HG03442 (cell line): Measurements from ENCODE around the gene CCDC87.
"Not testable (repeated sequence)": the region's sequence is repeated elsewhere in the genome, so short reads cannot be mapped to it uniquely, and the experiment has no call there.

Source experiments
- ATAC-seq: cut with Tn5 transposase; IDR thresholded peaks from one replicate; pipeline ENCODE4 v1.9.1; 2021; ENCODE audit warnings: mild to moderate bottlenecking, moderate library complexity; ENCODE audit not compliant: unreplicated experiment

Gene CCDC87

GRCh38 chr11:66592457-66593302 is at the start of gene CCDC87, which contains the start of gene CCS:
Gene CCDC87, minus strand, starts transcription at chr11:66593063. Its CDS starts 48 bp downstream, at chr11:66593015.
Gene CCS, plus strand, starts transcription at chr11:66593185. Its CDS starts 77 bp downstream, at chr11:66593262.
- ATAC-seq = peak; percentile 90

DNA sequence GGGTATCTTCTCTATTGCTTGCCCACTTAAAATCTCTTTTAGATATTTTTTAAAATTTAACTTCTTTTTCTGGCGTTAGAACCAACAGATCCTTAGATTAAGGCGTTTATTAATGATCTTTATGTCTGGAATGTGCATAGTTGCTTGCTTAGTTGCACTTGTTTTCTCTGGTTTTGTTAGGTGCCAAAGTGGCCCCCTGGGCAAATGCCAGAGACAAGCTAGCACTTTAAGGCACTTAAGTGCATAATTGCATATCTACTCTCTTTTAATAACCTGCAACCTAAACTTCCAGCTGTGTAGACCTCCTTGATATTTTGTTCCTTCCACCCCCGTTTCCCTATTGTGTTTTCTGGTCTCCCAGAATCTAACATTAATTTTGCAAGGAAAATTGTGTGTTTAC is 49.0 kb upstream of the CCDC87 start:
- no peak for ATAC-seq

DNA sequence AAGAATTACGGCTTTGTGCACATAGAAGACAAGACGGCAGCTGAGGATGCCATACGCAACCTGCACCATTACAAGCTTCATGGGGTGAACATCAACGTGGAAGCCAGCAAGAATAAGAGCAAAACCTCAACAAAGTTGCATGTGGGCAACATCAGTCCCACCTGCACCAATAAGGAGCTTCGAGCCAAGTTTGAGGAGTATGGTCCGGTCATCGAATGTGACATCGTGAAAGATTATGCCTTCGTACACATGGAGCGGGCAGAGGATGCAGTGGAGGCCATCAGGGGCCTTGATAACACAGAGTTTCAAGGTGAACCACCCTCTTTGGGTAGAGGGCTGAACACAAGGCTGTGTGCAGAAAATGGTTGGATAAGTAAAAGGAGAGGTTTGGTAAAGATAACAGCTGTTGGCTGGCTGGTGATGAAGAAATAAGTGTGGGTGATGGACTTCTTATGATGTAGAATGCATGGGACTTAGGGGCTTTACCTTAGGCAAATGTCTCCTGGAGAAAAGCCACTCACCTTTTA is 47.0 kb upstream of the CCDC87 start:
- ATAC-seq = not testable (repeated sequence)

DNA sequence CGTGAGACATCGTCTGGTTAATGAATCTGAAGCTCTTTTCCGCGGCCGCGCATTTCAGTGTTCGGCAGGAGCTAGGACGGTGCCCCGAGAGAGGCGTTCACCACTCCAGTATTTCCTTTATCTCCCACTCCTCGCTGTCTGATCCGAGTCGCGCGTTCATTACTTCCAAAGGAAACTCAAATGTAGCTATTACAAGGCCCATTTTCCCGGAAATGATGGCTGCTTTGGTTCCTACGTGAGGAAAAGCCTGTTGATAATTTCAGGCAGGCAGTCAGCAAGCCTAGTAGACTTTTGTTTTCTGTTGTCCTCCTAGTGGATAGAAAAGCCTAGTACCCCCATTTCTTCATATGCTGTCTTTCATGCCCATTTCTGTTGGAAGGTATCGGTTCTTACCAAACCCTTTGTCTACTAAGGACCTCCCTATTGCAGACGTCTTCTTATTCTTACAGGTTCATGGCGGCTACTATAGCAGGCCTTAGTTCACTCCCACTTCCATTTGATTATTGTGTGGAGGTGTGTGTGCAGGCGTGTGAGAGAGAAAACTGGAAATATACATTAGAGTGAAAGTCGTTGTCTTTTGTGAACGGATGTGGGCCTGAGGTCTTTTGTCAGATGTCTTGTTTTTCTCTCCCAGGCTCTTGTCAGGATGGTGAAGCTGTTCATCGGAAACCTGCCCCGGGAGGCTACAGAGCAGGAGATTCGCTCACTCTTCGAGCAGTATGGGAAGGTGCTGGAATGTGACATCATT is 46.4 kb upstream of the CCDC87 start:
- ATAC-seq = no peak

DNA sequence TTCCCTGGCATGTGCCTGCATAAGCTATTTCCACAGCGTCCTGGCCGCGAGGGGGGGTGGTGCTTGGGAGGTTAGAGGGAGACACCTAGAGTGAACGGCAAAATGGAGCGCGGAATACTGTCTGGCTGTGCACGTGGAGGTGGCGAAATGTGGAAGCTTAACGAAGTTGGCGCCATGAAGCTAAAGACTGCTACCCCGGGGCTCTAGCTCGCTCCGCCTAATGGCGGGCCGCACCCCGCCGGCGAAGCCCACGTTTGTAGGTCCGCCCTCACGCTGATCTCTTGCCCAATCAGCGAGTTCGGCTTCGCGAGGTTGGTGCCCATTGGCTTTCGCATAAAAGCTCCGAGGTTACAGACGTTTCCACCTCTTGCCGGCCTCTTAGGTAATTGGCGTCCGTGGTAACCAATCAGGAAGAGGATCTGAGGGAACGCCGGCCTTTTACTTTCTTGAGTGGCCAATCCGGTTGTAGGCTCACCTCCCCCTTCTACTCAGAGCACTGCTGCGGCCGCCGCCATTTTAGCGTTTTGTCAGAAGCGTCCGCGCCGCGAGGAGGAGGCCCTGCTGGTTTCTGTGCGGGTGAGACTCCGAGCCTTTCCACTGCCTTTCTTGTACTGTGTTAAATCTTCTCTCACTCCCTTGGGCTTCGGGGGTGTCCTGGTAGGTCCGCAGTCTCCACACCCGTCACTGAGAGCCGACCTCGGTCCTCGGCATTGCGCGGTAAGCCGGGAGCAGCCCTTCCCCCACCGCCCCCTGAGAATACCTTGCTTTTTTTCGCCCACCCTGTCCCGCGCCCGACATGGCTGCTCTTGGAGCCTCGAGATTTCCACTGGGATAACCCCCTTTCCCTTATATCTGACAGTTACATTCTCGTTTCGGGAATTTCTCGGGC is 45.6 kb upstream of the CCDC87 start, which contains the start of gene RBM4:
TSS of gene RBM4 (plus strand) at position 527 of the 889 bp plus-strand sequence. CDS start 1,009 bp downstream, outside the sequence.
- peak; percentile 95 for ATAC-seq

GRCh38 chr11:66637557-66638176 is 44.8 kb upstream of the CCDC87 start:
- ATAC-seq = no peak

DNA sequence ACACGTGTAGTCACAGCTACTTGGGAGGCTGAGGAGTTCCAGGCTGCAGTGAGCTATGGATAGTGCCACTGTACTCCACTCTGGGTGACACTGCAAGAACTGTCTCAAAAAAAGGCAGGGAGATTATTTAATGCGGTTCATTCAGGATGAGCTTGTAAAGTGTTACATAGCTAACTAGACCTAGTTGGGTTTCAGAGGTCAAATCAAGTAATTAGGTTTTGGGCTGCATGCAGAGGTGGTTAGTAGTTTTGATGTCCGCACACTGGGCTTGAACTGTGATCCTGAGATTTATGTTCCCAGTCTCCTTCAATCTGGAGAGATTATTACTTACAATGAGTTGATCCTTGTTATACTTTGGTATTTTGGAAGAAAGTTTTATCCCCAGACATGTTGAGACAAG is 43.5 kb upstream of the CCDC87 start:
- no peak for ATAC-seq

GRCh38 chr11:66632952-66633351 is 40.1 kb upstream of the CCDC87 start:
- ATAC-seq = no peak

DNA sequence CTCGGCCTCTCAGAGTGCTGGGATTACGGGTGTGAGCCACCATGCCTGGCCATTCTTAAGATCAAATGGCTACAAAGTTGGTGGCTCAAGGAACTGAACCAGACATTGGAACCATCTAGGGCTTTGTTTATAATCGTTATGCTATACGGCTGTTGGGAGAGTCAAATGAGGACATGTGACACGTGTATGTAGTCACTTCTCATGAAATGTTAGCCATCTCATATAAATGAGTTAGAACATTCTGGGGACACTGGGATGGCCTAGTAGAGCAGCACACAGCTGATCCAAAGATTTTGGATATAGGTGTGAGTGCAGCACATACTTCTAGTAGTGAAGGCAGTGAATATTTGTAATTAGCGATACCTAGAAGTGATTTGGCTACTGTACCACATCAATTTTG is 39.0 kb upstream of the CCDC87 start:
- ATAC-seq = no peak

DNA sequence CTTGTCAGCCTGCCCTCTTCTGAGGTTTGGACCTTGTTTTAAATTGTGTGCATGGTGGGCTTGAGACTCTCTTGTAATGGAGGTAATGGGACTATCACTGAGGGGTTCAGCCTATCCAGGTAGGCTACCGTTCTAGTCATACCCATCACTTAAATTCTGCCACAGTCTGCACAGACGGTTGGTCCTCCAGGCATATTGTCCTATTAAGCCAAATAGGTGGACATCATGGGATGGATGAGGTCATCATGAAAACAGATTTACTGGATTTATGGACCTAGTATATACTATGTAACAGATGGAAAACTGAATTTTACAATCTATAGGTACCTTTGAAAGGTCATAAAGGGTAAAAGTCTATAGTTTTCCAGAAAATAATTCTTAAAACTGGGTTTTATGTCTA is 36.5 kb upstream of the CCDC87 start:
- no peak for ATAC-seq

GRCh38 chr11:66628061-66628603 is 35.3 kb upstream of the CCDC87 start:
- no peak for ATAC-seq

DNA sequence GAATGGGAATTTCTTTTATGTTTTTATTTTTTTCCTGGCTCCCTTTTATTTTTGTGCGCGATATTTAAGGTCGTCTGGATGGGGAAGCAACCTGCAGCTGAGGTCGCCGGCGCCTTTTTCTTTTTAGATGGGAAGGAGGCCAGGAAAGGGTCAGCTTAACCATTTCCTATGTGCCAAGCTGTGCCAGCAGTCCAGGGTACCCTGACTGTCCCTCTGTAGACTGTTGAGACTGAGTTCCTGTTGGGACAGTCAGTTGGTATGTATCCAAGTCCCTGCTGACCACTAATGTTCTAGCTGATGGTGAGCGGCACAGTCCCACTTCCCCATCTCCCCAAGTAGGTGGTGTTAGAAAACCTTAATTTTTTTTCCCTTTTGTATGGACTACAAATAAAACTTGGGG is 34.1 kb upstream of the CCDC87 start:
- ATAC-seq = no peak

- no peak for ATAC-seq
Observed at GRCh38 chr11:66626382-66626781, 33.5 kb upstream of the CCDC87 start.

DNA sequence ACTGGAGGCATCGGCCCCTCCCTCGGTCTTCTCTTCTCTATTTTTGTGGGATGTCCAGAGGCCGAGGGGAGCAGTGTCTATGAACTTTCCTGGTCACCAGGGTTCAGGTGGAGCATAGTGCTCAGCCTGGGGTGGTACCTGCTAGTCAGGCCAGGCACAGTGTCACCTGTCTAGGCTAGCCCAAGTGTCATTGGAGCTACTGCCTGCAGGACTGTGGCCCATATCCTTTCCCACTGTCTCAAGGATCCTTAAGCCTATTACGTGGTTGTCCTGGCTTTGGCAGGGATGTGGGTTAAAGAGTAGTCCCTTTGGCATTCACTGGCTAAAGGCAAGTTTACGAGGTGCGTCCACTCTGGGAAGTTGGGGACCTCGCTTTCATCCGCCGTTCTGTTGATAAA is 32.9 kb upstream of the CCDC87 start:
- ATAC-seq = no peak

DNA sequence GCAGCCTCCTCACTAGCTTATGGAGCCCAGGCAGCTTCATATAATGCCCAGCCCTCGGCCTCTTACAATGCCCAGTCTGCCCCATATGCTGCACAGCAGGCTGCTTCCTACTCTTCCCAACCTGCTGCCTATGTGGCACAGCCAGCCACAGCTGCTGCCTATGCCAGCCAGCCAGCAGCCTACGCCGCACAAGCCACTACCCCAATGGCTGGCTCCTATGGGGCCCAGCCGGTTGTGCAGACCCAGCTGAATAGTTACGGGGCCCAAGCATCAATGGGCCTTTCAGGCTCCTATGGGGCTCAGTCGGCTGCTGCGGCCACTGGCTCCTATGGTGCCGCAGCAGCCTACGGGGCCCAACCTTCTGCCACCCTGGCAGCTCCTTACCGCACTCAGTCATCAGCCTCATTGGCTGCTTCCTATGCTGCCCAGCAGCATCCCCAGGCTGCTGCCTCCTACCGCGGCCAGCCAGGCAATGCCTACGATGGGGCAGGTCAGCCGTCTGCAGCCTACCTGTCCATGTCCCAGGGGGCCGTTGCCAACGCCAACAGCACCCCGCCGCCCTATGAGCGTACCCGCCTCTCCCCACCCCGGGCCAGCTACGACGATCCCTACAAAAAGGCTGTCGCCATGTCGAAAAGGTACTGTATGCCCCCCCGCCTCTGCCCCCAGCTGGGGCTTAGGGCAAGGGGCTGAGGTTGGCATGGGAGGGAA is 32.3 kb upstream of the CCDC87 start:
- ATAC-seq = no peak

GRCh38 chr11:66624450-66624849 is 31.6 kb upstream of the CCDC87 start:
- ATAC-seq = no peak

- no peak for ATAC-seq
Observed at GRCh38 chr11:66619080-66619554, 26.3 kb upstream of the CCDC87 start.

- ATAC-seq = no peak
Observed at GRCh38 chr11:66617155-66617834, 24.4 kb upstream of the CCDC87 start.
